LNCAP (cell line): ENCODE data around the gene CUL1.

Experiments
- CTCF ChIP-seq: fragments of 450-650 bp; IDR thresholded peaks from 2 replicates; pipeline ENCODE4 v1.5.1; 2017; ENCODE audit warnings: mild to moderate bottlenecking

Gene CUL1

GRCh38 chr7:148665221-148665620, 33.5 kb upstream of the CUL1 start:
- no peak for TF ChIP-seq CTCF

GRCh38 chr7:148669927-148670326, 28.8 kb upstream of the CUL1 start:
- TF ChIP-seq CTCF, result no peak

GRCh38 chr7:148670374-148670773, 28.3 kb upstream of the CUL1 start:
- TF ChIP-seq CTCF, result no peak

GRCh38 chr7:148670807-148671206, 27.9 kb upstream of the CUL1 start:
- no peak for TF ChIP-seq CTCF

- no peak for TF ChIP-seq CTCF
Measured at GRCh38 chr7:148672041-148672440, 26.7 kb upstream of the CUL1 start.

GRCh38 chr7:148674689-148675088, 24.0 kb upstream of the CUL1 start:
- no peak for TF ChIP-seq CTCF

GRCh38 chr7:148676291-148676690, 22.4 kb upstream of the CUL1 start:
- TF ChIP-seq CTCF, result no peak

GRCh38 chr7:148681821-148682220, 16.9 kb upstream of the CUL1 start:
- TF ChIP-seq CTCF, result no peak
